Thymus (tissue), 11 donors: ENCODE measurements around the gene TRMU. TPM values are rescaled to one million over a fixed set of nuclear protein-coding genes. Genes with fewer than 3 reads are reported as not detected.

Source experiments
- DNase-seq, 9 donors: peaks; one replicate each; pipeline ENCODE4 v3.0.0-alpha.2; 2013; ENCODE audit warnings: low spot score in 9 of 9, low read depth in 6 of 9, missing footprints in 1 of 9
- H3K27ac ChIP-seq, 2 donors: one replicate each; pipeline ENCODE4 v1.5.1; 2013; ENCODE audit warnings: control low read depth in 1 of 2, low read depth in 1 of 2, low read length in 1 of 2, mild to moderate bottlenecking in 1 of 2, moderate library complexity in 1 of 2
- H3K27me3 ChIP-seq, 2 donors: one replicate each; pipeline ENCODE4 v1.5.1; 2013; ENCODE audit warnings: low read length in 1 of 2; ENCODE audit not compliant: control insufficient read depth in 2 of 2, insufficient read depth in 1 of 2
- H3K36me3 ChIP-seq, 2 donors: one replicate each; pipeline ENCODE4 v1.5.1; 2013; ENCODE audit warnings: low read length in 1 of 2, mild to moderate bottlenecking in 1 of 2, moderate library complexity in 1 of 2; ENCODE audit not compliant: control insufficient read depth in 2 of 2, insufficient read depth in 2 of 2
- H3K4me1 ChIP-seq, 2 donors: one replicate each; pipeline ENCODE4 v1.5.1; 2013; ENCODE audit warnings: low read length in 2 of 2; ENCODE audit not compliant: control insufficient read depth in 2 of 2, insufficient read depth in 2 of 2
- H3K4me3 ChIP-seq, 2 donors: one replicate each; pipeline ENCODE4 v1.5.1; 2013; ENCODE audit warnings: low read length in 2 of 2, control low read depth in 1 of 2, mild to moderate bottlenecking in 1 of 2
- H3K9me3 ChIP-seq, 2 donors: one replicate each; pipeline ENCODE4 v1.5.1; 2013; ENCODE audit warnings: low read length in 1 of 2, mild to moderate bottlenecking in 1 of 2; ENCODE audit not compliant: control insufficient read depth in 2 of 2, insufficient read depth in 1 of 2
- WGBS: extraction: QIAGEN DNeasy Blood & Tissue Kit; methylation state at CpG from one replicate; pipeline ENCODE4 v1.1.7; 2013; 5-methylcytosine and 5-hydroxymethylcytosine counted together
- polyA plus RNA-seq: library from polyadenylated mRNA; stranded (reverse); fragments of 200-250 nt; gene quantifications from one replicate; pipeline ENCODE4 v1.2.3, GENCODE V29; 2013
- total RNA-seq: library from RNA; stranded (reverse); fragments of 120-200 nt; gene quantifications from one replicate; pipeline ENCODE4 v1.2.4, GENCODE V29; 2013
- donor health status: healthy.

The TRMU gene
- total and polyA plus RNA-seq, 2 donors = 27.4 to 28.7 TPM

DNA sequence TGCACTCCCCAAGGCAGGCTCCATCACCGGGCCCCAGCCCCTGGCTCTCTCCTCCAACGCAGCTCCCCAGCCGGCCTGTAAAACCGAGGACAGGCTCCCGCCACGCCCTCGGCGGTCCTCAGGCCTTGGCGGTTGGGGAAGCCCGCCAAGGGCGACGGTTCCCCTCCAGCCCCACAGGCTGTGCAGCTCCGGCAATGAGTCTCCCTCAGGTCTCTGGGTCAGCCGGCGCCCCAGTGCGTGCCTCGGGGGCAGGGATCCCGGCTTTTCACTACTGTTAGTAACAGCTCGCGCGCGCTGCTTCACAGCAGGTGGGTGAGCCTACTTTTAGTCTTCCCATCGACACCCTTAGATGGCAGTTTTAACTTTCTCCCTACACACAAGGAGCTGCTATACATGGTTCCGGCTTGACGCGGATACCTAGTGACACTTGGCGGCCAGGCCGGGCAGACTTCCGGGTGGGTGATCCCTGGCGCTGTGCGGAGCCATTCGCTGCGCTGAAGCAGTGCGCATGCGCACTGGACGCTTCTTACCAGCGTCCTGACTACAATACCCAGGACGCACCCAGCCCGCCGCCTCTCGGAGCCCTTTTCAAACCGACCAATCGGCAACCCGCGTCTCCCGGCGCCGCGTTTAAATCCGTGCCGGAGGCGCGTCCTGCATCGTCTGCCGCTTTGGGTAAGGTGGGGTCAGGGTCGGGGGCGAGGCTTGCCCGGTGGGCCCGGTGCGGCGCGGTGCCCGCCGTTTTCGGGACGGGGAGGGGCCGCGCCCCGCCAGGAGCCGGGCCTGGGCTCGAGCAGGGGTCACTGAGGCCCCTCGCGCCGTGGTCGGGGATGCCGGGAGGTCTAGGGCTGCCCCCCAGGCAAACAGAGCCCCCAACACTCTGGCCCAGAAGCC lies 39.0 kb upstream of the TRMU start, which contains the start of gene GTSE1:
Gene GTSE1 (plus strand): TSS at position 614 of the 894 bp plus-strand sequence. CDS start 531 bp downstream, outside the sequence.
- peaks cover 9 to 25% of the 10 kb centered on the region in 2 donors for H3K36me3 ChIP-seq
- H3K4me3 ChIP-seq = peak within 1 kb of the TSS; percentile 61 to 79
- 3% methylated on average over 76 of the region's 76 CpGs for WGBS
- DNase-seq = peak; percentile 97 to 100 (median 99)
- peak within 1 kb of the TSS; percentile 88 to 91 for H3K27ac ChIP-seq
- H3K9me3 ChIP-seq = peaks cover 0 to 8% of the 10 kb centered on the region in 2 donors
- H3K4me1 ChIP-seq = peaks cover 31 to 59% of the 10 kb centered on the region in 2 donors
- H3K27me3 ChIP-seq = no peaks in the 10 kb centered on the region

DNA sequence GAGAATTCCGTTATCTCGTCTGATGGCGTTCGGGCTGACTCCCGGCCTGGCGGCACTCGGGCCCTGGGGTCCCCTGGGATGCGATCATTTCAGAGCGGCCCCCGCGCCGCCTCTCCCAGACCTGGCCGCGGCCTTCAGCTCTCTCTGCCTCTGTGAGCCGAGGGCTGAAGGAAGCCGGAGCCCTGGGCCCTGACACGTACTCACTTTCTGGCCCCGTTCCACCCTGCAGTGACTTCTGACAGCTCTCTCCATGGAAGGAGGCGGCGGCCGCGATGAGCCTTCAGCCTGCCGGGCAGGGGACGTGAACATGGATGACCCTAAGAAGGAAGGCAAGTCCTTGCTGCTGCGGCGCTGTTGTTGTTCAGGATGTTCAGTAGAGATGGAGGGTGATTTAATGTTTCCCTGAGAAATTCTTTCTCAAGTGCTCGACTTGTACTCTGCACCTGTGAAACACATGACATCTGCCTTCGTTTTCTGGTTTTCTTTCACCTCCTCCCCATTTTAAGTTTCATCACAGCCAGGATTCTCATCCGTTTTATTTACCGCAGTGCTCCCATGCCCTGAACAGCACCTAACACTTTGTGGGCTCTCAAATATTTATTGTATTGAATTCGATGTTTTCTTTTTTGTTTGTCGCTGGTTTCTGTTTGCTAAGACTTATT lies 38.2 kb upstream of the TRMU start:
- 7% methylated on average over 32 of the region's 32 CpGs for WGBS
- no peaks in the 10 kb centered on the region for H3K27me3 ChIP-seq
- peaks cover 9 to 29% of the 10 kb centered on the region in 2 donors for H3K36me3 ChIP-seq
- H3K9me3 ChIP-seq = peaks cover 0 to 3% of the 10 kb centered on the region in 2 donors
- peak in 3 of 9 donors; percentile 13 to 58 (median 24) for DNase-seq
- peak overlapping the region; percentile 61 to 79 for H3K4me3 ChIP-seq
- H3K27ac ChIP-seq = peak overlapping the region in 1 of 2 donors; percentile 77
- peaks cover 31 to 59% of the 10 kb centered on the region in 2 donors for H3K4me1 ChIP-seq

DNA sequence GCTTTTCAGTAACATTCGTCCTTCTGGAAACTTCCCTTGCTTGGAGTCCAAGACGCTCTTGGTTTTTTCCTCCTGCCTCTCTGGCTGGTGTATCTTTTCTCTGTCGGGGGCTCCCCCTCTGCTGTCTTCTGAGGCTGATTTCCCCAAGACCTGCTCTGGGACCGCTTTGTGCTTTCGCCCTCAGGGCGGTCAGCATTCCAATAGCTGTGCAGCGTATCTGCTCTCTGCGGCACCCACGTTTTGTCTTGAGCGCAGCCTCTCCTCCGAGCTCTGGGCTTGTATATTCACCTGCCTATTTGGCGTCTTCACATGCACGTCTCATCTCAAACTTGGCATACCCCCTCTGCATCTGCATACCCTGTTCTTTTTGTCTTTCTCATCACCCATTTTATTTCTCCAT lies 36.4 kb upstream of the TRMU start:
- no peak for DNase-seq
- WGBS = 99% methylated on average over 13 of the region's 13 CpGs
- H3K4me3 ChIP-seq = no peak overlapping the region
- peaks cover 0 to 3% of the 10 kb centered on the region in 2 donors for H3K9me3 ChIP-seq
- H3K27me3 ChIP-seq = no peaks in the 10 kb centered on the region
- no peak overlapping the region for H3K27ac ChIP-seq
- peaks cover 22 to 40% of the 10 kb centered on the region in 2 donors for H3K36me3 ChIP-seq
- peaks cover 19 to 42% of the 10 kb centered on the region in 2 donors for H3K4me1 ChIP-seq

DNA sequence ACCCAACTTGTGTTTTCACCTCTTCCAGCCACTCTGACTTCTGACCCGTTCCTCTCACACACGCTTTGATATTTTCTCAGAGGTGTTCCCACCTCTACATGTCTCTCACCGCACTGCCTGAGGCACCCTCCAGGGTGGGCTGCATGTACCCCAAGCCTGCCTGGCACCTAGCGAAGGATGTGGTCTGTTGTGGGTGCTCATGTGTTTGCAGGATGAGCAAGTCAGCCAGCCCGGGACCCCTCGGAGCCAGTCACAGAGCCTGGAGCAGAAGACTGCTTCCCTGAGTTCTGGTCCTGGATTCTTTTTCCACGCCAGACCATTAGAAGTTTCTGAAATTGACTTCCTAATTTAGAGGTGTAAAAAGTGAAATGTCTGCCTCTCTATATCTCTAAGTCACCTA lies 35.0 kb upstream of the TRMU start:
- WGBS = 97% methylated on average over 7 of the region's 7 CpGs
- H3K4me3 ChIP-seq = no peak overlapping the region
- no peak overlapping the region for H3K27ac ChIP-seq
- no peaks in the 10 kb centered on the region for H3K27me3 ChIP-seq
- H3K4me1 ChIP-seq = peaks cover 16 to 33% of the 10 kb centered on the region in 2 donors
- H3K9me3 ChIP-seq = peaks cover 0 to 3% of the 10 kb centered on the region in 2 donors
- H3K36me3 ChIP-seq = peaks cover 26 to 48% of the 10 kb centered on the region in 2 donors
- DNase-seq = no peak

- no peak for DNase-seq
- H3K27ac ChIP-seq = no peak overlapping the region
- H3K36me3 ChIP-seq = peaks cover 28 to 58% of the 10 kb centered on the region in 2 donors
- WGBS = 97% methylated on average over 7 of the region's 7 CpGs
- peaks cover 0 to 9% of the 10 kb centered on the region in 2 donors for H3K4me1 ChIP-seq
- no peaks in the 10 kb centered on the region for H3K9me3 ChIP-seq
- no peaks in the 10 kb centered on the region for H3K27me3 ChIP-seq
- H3K4me3 ChIP-seq = no peak overlapping the region
Observed at GRCh38 chr22:46303347-46303965, 32.1 kb upstream of the TRMU start.

GRCh38 chr22:46308283-46308988 lies 27.1 kb upstream of the TRMU start:
- H3K27me3 ChIP-seq = no peaks in the 10 kb centered on the region
- H3K4me1 ChIP-seq = no peaks in the 10 kb centered on the region
- no peaks in the 10 kb centered on the region for H3K9me3 ChIP-seq
- DNase-seq = no peak
- 98% methylated on average over 23 of the region's 23 CpGs for WGBS
- no peak overlapping the region for H3K4me3 ChIP-seq
- peaks cover 44 to 62% of the 10 kb centered on the region in 2 donors for H3K36me3 ChIP-seq
- H3K27ac ChIP-seq = no peak overlapping the region

DNA sequence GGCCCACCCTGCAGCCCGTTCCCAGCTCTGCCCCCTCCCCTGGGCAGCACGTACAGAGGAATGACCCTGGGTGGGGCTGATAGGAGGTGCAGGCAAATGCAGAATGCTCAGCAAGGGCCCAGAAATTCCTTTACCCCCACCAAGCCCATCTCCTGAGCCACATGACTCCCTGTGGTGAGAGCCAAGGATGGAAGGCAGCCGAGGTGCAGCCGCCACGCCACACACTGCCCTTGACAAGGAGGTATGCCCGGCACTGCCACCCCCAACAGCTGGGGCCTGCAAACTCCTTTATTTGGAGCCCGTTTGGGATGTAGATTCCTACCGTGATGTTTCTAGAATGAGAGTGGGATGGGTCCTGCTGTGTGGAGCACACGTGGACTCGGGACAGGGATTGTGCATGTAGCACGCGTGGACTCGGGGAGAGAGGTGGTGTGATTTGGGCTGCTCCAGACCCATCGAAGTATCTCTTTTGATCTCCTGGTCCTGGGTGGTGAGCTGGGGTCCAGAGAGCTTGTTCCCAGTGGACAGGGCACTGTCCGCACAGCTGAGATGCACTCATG lies 25.9 kb upstream of the TRMU start:
- Histone ChIP-seq H3K27me3 (no peaks in the 10 kb centered on the region), H3K36me3 (peaks cover 45 to 57% of the 10 kb centered on the region in 2 donors), H3K9me3 (no peaks in the 10 kb centered on the region), H3K4me1 (no peaks in the 10 kb centered on the region), H3K4me3 (no peak overlapping the region), H3K27ac (no peak overlapping the region)
- no peak for DNase-seq
- WGBS = 98% methylated on average over 15 of the region's 15 CpGs

- H3K27me3 ChIP-seq = no peaks in the 10 kb centered on the region
- no peak overlapping the region for H3K27ac ChIP-seq
- peaks cover 52 to 67% of the 10 kb centered on the region in 2 donors for H3K36me3 ChIP-seq
- DNase-seq = no peak
- no peaks in the 10 kb centered on the region for H3K4me1 ChIP-seq
- no peaks in the 10 kb centered on the region for H3K9me3 ChIP-seq
- 97% methylated on average over 8 of the region's 8 CpGs for WGBS
- H3K4me3 ChIP-seq = no peak overlapping the region
Observed at GRCh38 chr22:46312056-46312455, 23.5 kb upstream of the TRMU start.
